HepG2 (cell line): ENCODE results near the gene MRFAP1. TPM values are rescaled to one million over a fixed set of nuclear protein-coding genes. Genes with fewer than 3 reads are reported as not detected.
A peak's percentile ranks its signal among the peaks of the same experiment; 100 is the strongest.

Experiments
- FIP1L1 ChIP-seq: fragments of 200-400 bp; formaldehyde crosslinking; IDR thresholded peaks from 2 replicates; pipeline ENCODE4 v1.6.1; 2018; ENCODE audit warnings: low read depth, mild to moderate bottlenecking, low read length, moderate library complexity, borderline replicate concordance; ENCODE audit not compliant: insufficient read depth
- NRL ChIP-seq: sonication (generic); formaldehyde crosslinking; IDR thresholded peaks from 2 replicates; pipeline ENCODE4 v1.5.0; 2020; ENCODE audit warnings: missing genetic modification reagents, mild to moderate bottlenecking, moderate library complexity, borderline replicate concordance
- PITX1 ChIP-seq: sonication (generic); formaldehyde crosslinking; IDR thresholded peaks from 2 replicates; pipeline ENCODE4 v1.5.1; 2020; ENCODE audit warnings: mild to moderate bottlenecking, missing genetic modification reagents
- ZNF101 ChIP-seq: sonication (generic); formaldehyde crosslinking; IDR thresholded peaks from 2 replicates; pipeline ENCODE4 v1.4.0; 2020; ENCODE audit warnings: mild to moderate bottlenecking, low read depth, missing genetic modification reagents, borderline replicate concordance
- ZNF224 ChIP-seq: sonication (generic); formaldehyde crosslinking; IDR thresholded peaks from 2 replicates; pipeline ENCODE4 v1.5.0; 2020; ENCODE audit warnings: mild to moderate bottlenecking, missing genetic modification reagents
- ZNF564 ChIP-seq: sonication (generic); formaldehyde crosslinking; IDR thresholded peaks from 2 replicates; pipeline ENCODE4 v1.8.1; 2023; ENCODE audit warnings: mild to moderate bottlenecking, missing genetic modification reagents
- polyA plus RNA-seq, 8 experiments: library from polyadenylated mRNA; depleted of rRNA in 3 of 8; stranded (reverse) in 7 of 8; unstranded in 1 of 8; fragments of >200 nt; fragmentation: Illumina TruSeq in 4 of 8; extraction: Trizol in 4 of 8; gene quantifications; 2 replicates each; pipeline versions ENCODE4 v1.2.1 to v1.2.3, GENCODE V29; 2011 to 2016; ENCODE audit warnings: low read depth in 4 of 8, missing spikeins in 1 of 8, mixed read lengths in 1 of 8; ENCODE audit not compliant: insufficient read depth in 1 of 8
- total RNA-seq, 5 experiments: library from RNA; depleted of rRNA; stranded (reverse); fragments of >200 nt; fragmentation: Illumina TruSeq; extraction: Trizol; gene quantifications; 2 replicates each; pipeline ENCODE4 v1.2.3, GENCODE V29; 2016; ENCODE audit warnings: low read depth in 1 of 5
- TF ChIP-seq, protein P1 (sequence below): sonication (generic); formaldehyde crosslinking; conservative IDR thresholded peaks from 2 replicates; pipeline ENCODE4 v1.4.0; 2020; ENCODE audit warnings: mild to moderate bottlenecking, missing genetic modification reagents, moderate library complexity
- TF ChIP-seq, protein P2 (sequence below): sonication (generic); formaldehyde crosslinking; IDR thresholded peaks from 2 replicates; pipeline ENCODE4 v1.4.0; 2020; ENCODE audit warnings: missing genetic modification reagents, borderline replicate concordance
- TF ChIP-seq, protein P3 (sequence below): IDR thresholded peaks from 2 replicates; pipeline ENCODE4 v1.6.1; 2016; ENCODE audit warnings: missing genetic modification reagents, missing compliant biosample characterization
- TF ChIP-seq, protein P4 (sequence below): sonication (generic); formaldehyde crosslinking; IDR thresholded peaks from 2 replicates; pipeline ENCODE4 v1.5.0; 2020; ENCODE audit warnings: missing genetic modification reagents
- TF ChIP-seq, protein P5 (sequence below): sonication (generic); formaldehyde crosslinking; conservative IDR thresholded peaks from 2 replicates; pipeline ENCODE4 v1.4.0; 2020; ENCODE audit warnings: missing genetic modification reagents
- TF ChIP-seq, protein P6 (sequence below): sonication (generic); formaldehyde crosslinking; IDR thresholded peaks from 2 replicates; pipeline ENCODE4 v1.4.0; 2020; ENCODE audit warnings: mild to moderate bottlenecking, missing genetic modification reagents
- TF ChIP-seq, protein P7 (sequence below): sonication (generic); formaldehyde crosslinking; conservative IDR thresholded peaks from 2 replicates; pipeline ENCODE4 v1.8.1; 2023; ENCODE audit warnings: missing genetic modification reagents

The MRFAP1 gene
- total and polyA plus RNA-seq, 2 of the 13 experiments (the other 11 are each of a cell fraction or from before 2014, with no cell fraction given) = 112 to 158 TPM

DNA sequence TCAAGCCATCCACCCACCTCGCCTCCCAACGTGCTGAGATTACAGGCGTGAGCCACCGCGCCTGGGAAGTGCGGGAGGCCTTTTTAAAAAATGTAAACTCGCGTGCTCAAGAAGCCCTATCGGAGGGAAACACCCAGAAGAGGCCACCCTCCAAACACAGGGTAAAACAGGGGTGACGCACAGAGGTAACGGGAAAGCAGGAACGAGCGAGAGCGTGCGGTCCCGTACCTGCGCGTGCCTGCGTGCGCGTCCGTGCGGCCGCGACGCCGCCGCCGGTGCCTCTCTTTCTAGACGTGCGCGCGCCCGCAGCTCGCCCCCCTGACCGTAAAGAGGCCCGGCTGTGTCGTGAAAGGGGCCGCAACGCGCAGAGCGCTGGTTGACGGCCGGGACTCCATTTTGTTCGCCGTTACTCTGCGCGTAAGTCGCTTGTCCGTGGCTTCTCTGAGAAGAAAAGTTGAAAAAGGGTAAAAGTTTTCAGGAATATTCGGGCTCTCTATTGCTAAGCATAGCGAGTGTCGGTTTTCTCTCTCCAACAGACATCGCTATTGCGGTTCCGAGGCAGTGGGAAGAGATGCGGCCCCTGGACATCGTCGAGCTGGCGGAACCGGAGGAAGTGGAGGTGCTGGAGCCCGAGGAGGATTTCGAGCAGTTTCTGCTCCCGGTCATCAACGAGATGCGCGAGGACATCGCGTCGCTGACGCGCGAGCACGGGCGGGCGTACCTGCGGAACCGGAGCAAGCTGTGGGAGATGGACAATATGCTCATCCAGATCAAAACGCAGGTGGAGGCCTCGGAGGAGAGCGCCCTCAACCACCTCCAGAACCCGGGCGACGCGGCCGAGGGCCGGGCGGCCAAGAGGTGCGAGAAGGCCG lies at the start of gene MRFAP1 (continued):
- TF ChIP-seq, protein P1, sequence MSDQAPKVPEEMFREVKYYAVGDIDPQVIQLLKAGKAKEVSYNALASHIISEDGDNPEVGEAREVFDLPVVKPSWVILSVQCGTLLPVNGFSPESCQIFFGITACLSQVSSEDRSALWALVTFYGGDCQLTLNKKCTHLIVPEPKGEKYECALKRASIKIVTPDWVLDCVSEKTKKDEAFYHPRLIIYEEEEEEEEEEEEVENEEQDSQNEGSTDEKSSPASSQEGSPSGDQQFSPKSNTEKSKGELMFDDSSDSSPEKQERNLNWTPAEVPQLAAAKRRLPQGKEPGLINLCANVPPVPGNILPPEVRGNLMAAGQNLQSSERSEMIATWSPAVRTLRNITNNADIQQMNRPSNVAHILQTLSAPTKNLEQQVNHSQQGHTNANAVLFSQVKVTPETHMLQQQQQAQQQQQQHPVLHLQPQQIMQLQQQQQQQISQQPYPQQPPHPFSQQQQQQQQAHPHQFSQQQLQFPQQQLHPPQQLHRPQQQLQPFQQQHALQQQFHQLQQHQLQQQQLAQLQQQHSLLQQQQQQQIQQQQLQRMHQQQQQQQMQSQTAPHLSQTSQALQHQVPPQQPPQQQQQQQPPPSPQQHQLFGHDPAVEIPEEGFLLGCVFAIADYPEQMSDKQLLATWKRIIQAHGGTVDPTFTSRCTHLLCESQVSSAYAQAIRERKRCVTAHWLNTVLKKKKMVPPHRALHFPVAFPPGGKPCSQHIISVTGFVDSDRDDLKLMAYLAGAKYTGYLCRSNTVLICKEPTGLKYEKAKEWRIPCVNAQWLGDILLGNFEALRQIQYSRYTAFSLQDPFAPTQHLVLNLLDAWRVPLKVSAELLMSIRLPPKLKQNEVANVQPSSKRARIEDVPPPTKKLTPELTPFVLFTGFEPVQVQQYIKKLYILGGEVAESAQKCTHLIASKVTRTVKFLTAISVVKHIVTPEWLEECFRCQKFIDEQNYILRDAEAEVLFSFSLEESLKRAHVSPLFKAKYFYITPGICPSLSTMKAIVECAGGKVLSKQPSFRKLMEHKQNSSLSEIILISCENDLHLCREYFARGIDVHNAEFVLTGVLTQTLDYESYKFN = peak; percentile 36; the same call in 1 of the 2 replicates
- TF ChIP-seq, protein P2, sequence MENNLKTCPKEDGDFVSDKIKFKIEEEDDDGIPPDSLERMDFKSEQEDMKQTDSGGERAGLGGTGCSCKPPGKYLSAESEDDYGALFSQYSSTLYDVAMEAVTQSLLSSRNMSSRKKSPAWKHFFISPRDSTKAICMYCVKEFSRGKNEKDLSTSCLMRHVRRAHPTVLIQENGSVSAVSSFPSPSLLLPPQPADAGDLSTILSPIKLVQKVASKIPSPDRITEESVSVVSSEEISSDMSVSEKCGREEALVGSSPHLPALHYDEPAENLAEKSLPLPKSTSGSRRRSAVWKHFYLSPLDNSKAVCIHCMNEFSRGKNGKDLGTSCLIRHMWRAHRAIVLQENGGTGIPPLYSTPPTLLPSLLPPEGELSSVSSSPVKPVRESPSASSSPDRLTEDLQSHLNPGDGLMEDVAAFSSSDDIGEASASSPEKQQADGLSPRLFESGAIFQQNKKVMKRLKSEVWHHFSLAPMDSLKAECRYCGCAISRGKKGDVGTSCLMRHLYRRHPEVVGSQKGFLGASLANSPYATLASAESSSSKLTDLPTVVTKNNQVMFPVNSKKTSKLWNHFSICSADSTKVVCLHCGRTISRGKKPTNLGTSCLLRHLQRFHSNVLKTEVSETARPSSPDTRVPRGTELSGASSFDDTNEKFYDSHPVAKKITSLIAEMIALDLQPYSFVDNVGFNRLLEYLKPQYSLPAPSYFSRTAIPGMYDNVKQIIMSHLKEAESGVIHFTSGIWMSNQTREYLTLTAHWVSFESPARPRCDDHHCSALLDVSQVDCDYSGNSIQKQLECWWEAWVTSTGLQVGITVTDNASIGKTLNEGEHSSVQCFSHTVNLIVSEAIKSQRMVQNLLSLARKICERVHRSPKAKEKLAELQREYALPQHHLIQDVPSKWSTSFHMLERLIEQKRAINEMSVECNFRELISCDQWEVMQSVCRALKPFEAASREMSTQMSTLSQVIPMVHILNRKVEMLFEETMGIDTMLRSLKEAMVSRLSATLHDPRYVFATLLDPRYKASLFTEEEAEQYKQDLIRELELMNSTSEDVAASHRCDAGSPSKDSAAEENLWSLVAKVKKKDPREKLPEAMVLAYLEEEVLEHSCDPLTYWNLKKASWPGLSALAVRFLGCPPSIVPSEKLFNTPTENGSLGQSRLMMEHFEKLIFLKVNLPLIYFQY (CRISPR knock-in tag) = peak; percentile 20; the same call in 1 of the 2 replicates
- TF ChIP-seq, protein P3, sequence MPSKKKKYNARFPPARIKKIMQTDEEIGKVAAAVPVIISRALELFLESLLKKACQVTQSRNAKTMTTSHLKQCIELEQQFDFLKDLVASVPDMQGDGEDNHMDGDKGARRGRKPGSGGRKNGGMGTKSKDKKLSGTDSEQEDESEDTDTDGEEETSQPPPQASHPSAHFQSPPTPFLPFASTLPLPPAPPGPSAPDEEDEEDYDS (CRISPR knock-in tag) = peak; percentile 88
- TF ChIP-seq, protein P4, sequence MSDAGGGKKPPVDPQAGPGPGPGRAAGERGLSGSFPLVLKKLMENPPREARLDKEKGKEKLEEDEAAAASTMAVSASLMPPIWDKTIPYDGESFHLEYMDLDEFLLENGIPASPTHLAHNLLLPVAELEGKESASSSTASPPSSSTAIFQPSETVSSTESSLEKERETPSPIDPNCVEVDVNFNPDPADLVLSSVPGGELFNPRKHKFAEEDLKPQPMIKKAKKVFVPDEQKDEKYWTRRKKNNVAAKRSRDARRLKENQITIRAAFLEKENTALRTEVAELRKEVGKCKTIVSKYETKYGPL = no peak
- TF ChIP-seq, protein P5, sequence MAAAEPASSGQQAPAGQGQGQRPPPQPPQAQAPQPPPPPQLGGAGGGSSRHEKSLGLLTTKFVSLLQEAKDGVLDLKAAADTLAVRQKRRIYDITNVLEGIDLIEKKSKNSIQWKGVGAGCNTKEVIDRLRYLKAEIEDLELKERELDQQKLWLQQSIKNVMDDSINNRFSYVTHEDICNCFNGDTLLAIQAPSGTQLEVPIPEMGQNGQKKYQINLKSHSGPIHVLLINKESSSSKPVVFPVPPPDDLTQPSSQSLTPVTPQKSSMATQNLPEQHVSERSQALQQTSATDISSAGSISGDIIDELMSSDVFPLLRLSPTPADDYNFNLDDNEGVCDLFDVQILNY (CRISPR knock-in tag) = no peak; the same call in 1 of the 2 replicates
- TF ChIP-seq PITX1 (CRISPR knock-in tag) (0 out of 2 replicates have a peak, but pooled peaks have one; percentile 47), FIP1L1 (peak; percentile 74; the same call in 1 of the 2 replicates), NRL (CRISPR knock-in tag) (peak; percentile 77; the same call in 1 of the 2 replicates), ZNF224 (CRISPR knock-in tag) (peak; percentile 69; the same call in 1 of the 2 replicates), ZNF564 (CRISPR knock-in tag) (0 out of 2 replicates have a peak, but pooled peaks have one; percentile 40), ZNF101 (CRISPR knock-in tag) (no peak)
- TF ChIP-seq, protein P6, sequence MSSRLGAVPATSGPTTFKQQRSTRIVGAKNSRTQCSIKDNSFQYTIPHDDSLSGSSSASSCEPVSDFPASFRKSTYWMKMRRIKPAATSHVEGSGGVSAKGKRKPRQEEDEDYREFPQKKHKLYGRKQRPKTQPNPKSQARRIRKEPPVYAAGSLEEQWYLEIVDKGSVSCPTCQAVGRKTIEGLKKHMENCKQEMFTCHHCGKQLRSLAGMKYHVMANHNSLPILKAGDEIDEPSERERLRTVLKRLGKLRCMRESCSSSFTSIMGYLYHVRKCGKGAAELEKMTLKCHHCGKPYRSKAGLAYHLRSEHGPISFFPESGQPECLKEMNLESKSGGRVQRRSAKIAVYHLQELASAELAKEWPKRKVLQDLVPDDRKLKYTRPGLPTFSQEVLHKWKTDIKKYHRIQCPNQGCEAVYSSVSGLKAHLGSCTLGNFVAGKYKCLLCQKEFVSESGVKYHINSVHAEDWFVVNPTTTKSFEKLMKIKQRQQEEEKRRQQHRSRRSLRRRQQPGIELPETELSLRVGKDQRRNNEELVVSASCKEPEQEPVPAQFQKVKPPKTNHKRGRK = no peak
- TF ChIP-seq, protein P7, sequence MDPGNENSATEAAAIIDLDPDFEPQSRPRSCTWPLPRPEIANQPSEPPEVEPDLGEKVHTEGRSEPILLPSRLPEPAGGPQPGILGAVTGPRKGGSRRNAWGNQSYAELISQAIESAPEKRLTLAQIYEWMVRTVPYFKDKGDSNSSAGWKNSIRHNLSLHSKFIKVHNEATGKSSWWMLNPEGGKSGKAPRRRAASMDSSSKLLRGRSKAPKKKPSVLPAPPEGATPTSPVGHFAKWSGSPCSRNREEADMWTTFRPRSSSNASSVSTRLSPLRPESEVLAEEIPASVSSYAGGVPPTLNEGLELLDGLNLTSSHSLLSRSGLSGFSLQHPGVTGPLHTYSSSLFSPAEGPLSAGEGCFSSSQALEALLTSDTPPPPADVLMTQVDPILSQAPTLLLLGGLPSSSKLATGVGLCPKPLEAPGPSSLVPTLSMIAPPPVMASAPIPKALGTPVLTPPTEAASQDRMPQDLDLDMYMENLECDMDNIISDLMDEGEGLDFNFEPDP (CRISPR knock-in tag) = 0 out of 2 replicates have a peak, but pooled peaks have one; percentile 28
